ENCODE results near the gene PRKAR1B.

Gene PRKAR1B

DNA sequence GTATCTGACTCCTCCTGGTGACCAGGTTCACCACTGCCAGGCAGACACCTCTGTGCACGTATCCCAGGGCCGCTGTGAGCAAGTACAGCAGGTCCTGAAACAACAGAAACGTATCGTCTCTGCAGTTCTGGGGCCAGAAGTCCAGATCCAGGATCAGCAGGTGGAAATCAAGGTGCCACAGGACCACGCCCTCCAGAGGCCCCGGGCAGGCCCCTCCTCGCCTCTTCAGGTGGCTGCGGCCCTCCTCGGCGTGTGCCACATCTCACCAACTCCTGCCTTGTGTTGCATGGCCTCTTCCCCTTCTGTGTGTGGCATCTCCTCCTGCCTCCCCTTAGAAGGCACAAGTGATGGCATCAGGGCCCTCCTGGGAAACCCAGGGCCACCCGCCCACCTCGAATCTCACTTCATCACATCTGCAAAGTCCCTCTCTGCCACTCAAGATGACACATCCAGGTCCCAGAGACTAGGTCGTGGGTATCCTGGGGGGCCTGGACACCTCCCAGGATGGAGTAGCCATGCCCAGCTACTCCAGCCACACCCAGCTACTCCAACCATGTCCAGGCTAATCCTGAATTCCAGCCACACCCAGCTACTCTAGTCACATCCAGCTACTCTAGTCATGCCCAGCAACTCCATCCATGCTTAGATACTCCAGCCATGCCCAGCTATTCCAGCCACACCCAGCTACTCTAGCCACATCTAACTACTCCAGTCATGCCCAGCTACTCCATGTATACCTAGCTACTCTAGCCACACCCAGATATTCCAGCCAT, 53.2 kb downstream of the PRKAR1B start:
- TF ChIP-seq NFIC (IDR thresholded peaks at IDR 0.05) (no peak), CREB1 (IDR thresholded peaks at IDR 0.05; ENCODE audit: low read depth) (no peak), TAF1 (IDR thresholded peaks at IDR 0.05; ENCODE audit: low read depth) (no peak), YY1 (IDR thresholded peaks at IDR 0.05; ENCODE audit: low read depth) (no peak), RAD21 (IDR thresholded peaks at IDR 0.05; ENCODE audit: low read depth) (no peak), FOXM1 (IDR thresholded peaks at IDR 0.05; ENCODE audit: borderline replicate concordance, low read depth) (no peak), EP300 (IDR thresholded peaks at IDR 0.05; ENCODE audit: borderline replicate concordance) (no peak), TEAD4 (IDR thresholded peaks at IDR 0.05) (no peak), TCF12 (IDR thresholded peaks at IDR 0.05; ENCODE audit: low read depth) (no peak), ZBTB7A (IDR thresholded peaks at IDR 0.05; ENCODE audit: low read depth) (no peak), EGR1 (IDR thresholded peaks at IDR 0.05) (no peak), CEBPB (IDR thresholded peaks at IDR 0.05) (no peak)
- TF ChIP-seq, protein P1, sequence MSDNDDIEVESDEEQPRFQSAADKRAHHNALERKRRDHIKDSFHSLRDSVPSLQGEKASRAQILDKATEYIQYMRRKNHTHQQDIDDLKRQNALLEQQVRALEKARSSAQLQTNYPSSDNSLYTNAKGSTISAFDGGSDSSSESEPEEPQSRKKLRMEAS (IDR thresholded peaks at IDR 0.05) = no peak
- TF ChIP-seq, protein P2, sequence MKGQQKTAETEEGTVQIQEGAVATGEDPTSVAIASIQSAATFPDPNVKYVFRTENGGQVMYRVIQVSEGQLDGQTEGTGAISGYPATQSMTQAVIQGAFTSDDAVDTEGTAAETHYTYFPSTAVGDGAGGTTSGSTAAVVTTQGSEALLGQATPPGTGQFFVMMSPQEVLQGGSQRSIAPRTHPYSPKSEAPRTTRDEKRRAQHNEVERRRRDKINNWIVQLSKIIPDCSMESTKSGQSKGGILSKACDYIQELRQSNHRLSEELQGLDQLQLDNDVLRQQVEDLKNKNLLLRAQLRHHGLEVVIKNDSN (IDR thresholded peaks at IDR 0.05) = no peak
- TF ChIP-seq, protein P3, sequence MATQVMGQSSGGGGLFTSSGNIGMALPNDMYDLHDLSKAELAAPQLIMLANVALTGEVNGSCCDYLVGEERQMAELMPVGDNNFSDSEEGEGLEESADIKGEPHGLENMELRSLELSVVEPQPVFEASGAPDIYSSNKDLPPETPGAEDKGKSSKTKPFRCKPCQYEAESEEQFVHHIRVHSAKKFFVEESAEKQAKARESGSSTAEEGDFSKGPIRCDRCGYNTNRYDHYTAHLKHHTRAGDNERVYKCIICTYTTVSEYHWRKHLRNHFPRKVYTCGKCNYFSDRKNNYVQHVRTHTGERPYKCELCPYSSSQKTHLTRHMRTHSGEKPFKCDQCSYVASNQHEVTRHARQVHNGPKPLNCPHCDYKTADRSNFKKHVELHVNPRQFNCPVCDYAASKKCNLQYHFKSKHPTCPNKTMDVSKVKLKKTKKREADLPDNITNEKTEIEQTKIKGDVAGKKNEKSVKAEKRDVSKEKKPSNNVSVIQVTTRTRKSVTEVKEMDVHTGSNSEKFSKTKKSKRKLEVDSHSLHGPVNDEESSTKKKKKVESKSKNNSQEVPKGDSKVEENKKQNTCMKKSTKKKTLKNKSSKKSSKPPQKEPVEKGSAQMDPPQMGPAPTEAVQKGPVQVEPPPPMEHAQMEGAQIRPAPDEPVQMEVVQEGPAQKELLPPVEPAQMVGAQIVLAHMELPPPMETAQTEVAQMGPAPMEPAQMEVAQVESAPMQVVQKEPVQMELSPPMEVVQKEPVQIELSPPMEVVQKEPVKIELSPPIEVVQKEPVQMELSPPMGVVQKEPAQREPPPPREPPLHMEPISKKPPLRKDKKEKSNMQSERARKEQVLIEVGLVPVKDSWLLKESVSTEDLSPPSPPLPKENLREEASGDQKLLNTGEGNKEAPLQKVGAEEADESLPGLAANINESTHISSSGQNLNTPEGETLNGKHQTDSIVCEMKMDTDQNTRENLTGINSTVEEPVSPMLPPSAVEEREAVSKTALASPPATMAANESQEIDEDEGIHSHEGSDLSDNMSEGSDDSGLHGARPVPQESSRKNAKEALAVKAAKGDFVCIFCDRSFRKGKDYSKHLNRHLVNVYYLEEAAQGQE (IDR thresholded peaks at IDR 0.05; ENCODE audit: low read depth) = no peak

DNA sequence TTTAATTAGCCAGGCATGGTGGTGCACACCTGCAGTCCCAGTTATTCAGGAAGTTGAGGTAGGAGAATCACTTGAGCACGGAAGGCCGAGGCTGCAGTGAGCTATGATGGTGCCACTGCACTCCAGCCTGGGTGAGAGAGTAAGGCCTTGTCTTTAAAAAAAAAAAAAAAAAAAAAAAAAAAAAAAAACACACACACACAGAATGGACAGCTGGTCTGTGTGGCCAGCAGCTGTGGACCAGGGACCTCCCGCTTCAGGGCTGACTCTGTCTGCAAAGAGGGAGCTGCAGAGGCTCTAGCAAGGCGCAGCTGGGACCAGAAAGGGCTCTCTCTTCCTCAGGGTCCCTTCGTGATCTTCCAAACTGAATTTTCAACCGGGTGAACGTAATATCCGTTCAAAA, 54.2 kb downstream of the PRKAR1B start:
- TF ChIP-seq, protein P2 (IDR thresholded peaks at IDR 0.05) = no peak
- no peak for TF ChIP-seq FOXM1 (IDR thresholded peaks at IDR 0.05; ENCODE audit: borderline replicate concordance, low read depth)
- TF ChIP-seq TCF12 (IDR thresholded peaks at IDR 0.05; ENCODE audit: low read depth) = no peak
- TF ChIP-seq NFIC (IDR thresholded peaks at IDR 0.05) = no peak
- TF ChIP-seq, protein P1 (IDR thresholded peaks at IDR 0.05) = no peak
- no peak for TF ChIP-seq RAD21 (IDR thresholded peaks at IDR 0.05; ENCODE audit: low read depth)
- no peak for TF ChIP-seq TAF1 (IDR thresholded peaks at IDR 0.05; ENCODE audit: low read depth)
- no peak for TF ChIP-seq TEAD4 (IDR thresholded peaks at IDR 0.05)
- TF ChIP-seq EGR1 (IDR thresholded peaks at IDR 0.05) = no peak
- no peak for TF ChIP-seq YY1 (IDR thresholded peaks at IDR 0.05; ENCODE audit: low read depth)
- no peak for TF ChIP-seq EP300 (IDR thresholded peaks at IDR 0.05; ENCODE audit: borderline replicate concordance)
- TF ChIP-seq CEBPB (IDR thresholded peaks at IDR 0.05) = no peak
- TF ChIP-seq CREB1 (IDR thresholded peaks at IDR 0.05; ENCODE audit: low read depth) = no peak

DNA sequence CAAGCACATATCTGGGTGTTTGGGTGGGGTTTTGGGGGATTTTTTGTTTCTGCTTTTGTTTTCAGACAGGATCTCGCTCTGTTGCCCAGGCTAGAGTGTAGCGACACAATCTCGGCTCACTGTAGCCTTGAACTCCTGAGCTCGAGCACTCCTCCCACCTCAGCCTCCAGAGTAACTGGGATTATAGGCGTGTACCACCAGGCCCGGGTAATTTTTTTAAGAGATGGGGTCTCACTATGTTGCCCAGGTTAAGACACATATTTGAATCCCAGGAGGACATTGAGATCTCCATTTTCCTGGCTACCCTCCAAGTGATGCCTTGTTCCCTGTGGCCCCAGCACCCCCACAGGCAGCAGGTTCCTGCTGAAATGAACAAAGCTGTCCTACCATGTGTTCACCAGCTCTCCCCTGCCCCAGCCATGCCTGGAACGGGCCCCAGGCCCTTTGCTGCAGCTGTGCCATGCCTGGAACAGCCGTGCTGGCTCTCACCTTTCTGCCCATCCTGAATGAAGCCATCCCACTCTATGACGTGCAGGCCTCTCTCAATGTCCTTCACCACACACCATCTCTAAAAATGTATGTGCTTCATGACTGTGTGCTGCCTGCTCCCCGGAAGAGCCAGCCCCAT, 55.6 kb downstream of the PRKAR1B start:
- TF ChIP-seq ZBTB7A (IDR thresholded peaks at IDR 0.05; ENCODE audit: low read depth) = no peak
- no peak for TF ChIP-seq EP300 (IDR thresholded peaks at IDR 0.05; ENCODE audit: borderline replicate concordance)
- TF ChIP-seq TAF1 (IDR thresholded peaks at IDR 0.05; ENCODE audit: low read depth) = no peak
- TF ChIP-seq, protein P1 (IDR thresholded peaks at IDR 0.05) = no peak
- TF ChIP-seq, protein P3 (IDR thresholded peaks at IDR 0.05; ENCODE audit: low read depth) = no peak
- no peak for TF ChIP-seq FOXM1 (IDR thresholded peaks at IDR 0.05; ENCODE audit: borderline replicate concordance, low read depth)
- no peak for TF ChIP-seq CEBPB (IDR thresholded peaks at IDR 0.05)
- TF ChIP-seq YY1 (IDR thresholded peaks at IDR 0.05; ENCODE audit: low read depth) = no peak
- TF ChIP-seq TEAD4 (IDR thresholded peaks at IDR 0.05) = no peak
- TF ChIP-seq, protein P2 (IDR thresholded peaks at IDR 0.05) = no peak
- TF ChIP-seq CREB1 (IDR thresholded peaks at IDR 0.05; ENCODE audit: low read depth) = no peak
- no peak for TF ChIP-seq EGR1 (IDR thresholded peaks at IDR 0.05)
- TF ChIP-seq NFIC (IDR thresholded peaks at IDR 0.05) = no peak
- TF ChIP-seq TCF12 (IDR thresholded peaks at IDR 0.05; ENCODE audit: low read depth) = no peak
- TF ChIP-seq RAD21 (IDR thresholded peaks at IDR 0.05; ENCODE audit: low read depth) = no peak
